Measurements from ENCODE around the gene STK38.

Gene STK38

GRCh38 chr6:36550473-36551000 is 3.3 kb upstream of the STK38 start:
- no peaks in the 10 kb centered on the region for H4K20me1 ChIP-seq (ENCODE audit: control insufficient read depth, insufficient read depth, low read depth, low read length)
- H3K4me2 ChIP-seq (ENCODE audit: low read length) = peak overlapping the region; percentile 68
- H3F3A ChIP-seq (ENCODE audit: control insufficient read depth, insufficient read depth) = peaks cover 9% of the 10 kb centered on the region; the same call in 1 of the 2 replicates
- H3K4me1 ChIP-seq (ENCODE audit: control insufficient read depth, low read length) = peaks cover 52% of the 10 kb centered on the region
- TF ChIP-seq CTCF (IDR thresholded peaks at IDR 0.05; ENCODE audit: low read depth, low read length, poor library complexity, severe bottlenecking) = no peak
- TF ChIP-seq EZH2phosphoT487 (IDR thresholded peaks at IDR 0.05; ENCODE audit: borderline replicate concordance, low read length) = no peak
- H3K9me2 ChIP-seq (replicated peaks; ENCODE audit: control insufficient read depth, low read length) = no peaks in the 10 kb centered on the region
- H3K4me3 ChIP-seq (ENCODE audit: low read length) = peak overlapping the region; percentile 53
- H3K9me3 ChIP-seq (ENCODE audit: control insufficient read depth, insufficient read depth, low read length) = no peaks in the 10 kb centered on the region
- H3K27ac ChIP-seq (ENCODE audit: low read depth, low read length) = peak overlapping the region; percentile 21; the same call in 1 of the 2 replicates
- no peaks in the 10 kb centered on the region for H3K27me3 ChIP-seq (ENCODE audit: control insufficient read depth, low read length)
- H3K79me2 ChIP-seq (ENCODE audit: control insufficient read depth, low read length) = peaks cover 16% of the 10 kb centered on the region
- peaks cover 12% of the 10 kb centered on the region for H3K36me3 ChIP-seq (ENCODE audit: control insufficient read depth, low read length)

DNA sequence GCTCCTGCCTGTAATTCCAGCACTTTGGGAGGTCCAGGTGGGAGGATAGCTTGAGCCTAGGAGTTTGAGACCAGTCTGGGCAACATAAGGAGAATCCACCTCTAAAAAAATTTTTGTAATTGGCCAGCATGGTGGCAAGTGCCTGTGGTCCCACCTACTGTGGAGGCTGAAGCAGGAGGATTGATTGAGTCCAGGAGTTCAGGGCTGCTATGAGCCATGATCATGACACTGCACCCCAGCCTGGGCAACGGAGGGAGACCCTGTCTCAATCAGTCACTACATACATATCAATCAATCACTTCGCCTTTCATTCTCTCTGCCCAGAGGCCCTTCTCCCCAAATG is 1.1 kb upstream of the STK38 start:
- H3K9me3 ChIP-seq (ENCODE audit: control insufficient read depth, insufficient read depth, low read length) = no peaks in the 10 kb centered on the region
- H3K4me3 ChIP-seq (ENCODE audit: low read length) = no peak overlapping the region
- peak overlapping the region; percentile 81 for H3K4me2 ChIP-seq (ENCODE audit: low read length)
- peaks cover 64% of the 10 kb centered on the region for H3K4me1 ChIP-seq (ENCODE audit: control insufficient read depth, low read length)
- TF ChIP-seq EZH2phosphoT487 (IDR thresholded peaks at IDR 0.05; ENCODE audit: borderline replicate concordance, low read length) (no peak), CTCF (IDR thresholded peaks at IDR 0.05; ENCODE audit: low read depth, low read length, poor library complexity, severe bottlenecking) (no peak)
- H3K9me2 ChIP-seq (replicated peaks; ENCODE audit: control insufficient read depth, low read length) = no peaks in the 10 kb centered on the region
- peaks cover 38% of the 10 kb centered on the region for H3K79me2 ChIP-seq (ENCODE audit: control insufficient read depth, low read length)
- peaks cover 9% of the 10 kb centered on the region; the same call in 1 of the 2 replicates for H3F3A ChIP-seq (ENCODE audit: control insufficient read depth, insufficient read depth)
- no peaks in the 10 kb centered on the region for H3K27me3 ChIP-seq (ENCODE audit: control insufficient read depth, low read length)
- peaks cover 27% of the 10 kb centered on the region for H3K36me3 ChIP-seq (ENCODE audit: control insufficient read depth, low read length)
- peak overlapping the region; percentile 86; the same call in 1 of the 2 replicates for H3K27ac ChIP-seq (ENCODE audit: low read depth, low read length)
- H4K20me1 ChIP-seq (ENCODE audit: control insufficient read depth, insufficient read depth, low read depth, low read length) = no peaks in the 10 kb centered on the region

DNA sequence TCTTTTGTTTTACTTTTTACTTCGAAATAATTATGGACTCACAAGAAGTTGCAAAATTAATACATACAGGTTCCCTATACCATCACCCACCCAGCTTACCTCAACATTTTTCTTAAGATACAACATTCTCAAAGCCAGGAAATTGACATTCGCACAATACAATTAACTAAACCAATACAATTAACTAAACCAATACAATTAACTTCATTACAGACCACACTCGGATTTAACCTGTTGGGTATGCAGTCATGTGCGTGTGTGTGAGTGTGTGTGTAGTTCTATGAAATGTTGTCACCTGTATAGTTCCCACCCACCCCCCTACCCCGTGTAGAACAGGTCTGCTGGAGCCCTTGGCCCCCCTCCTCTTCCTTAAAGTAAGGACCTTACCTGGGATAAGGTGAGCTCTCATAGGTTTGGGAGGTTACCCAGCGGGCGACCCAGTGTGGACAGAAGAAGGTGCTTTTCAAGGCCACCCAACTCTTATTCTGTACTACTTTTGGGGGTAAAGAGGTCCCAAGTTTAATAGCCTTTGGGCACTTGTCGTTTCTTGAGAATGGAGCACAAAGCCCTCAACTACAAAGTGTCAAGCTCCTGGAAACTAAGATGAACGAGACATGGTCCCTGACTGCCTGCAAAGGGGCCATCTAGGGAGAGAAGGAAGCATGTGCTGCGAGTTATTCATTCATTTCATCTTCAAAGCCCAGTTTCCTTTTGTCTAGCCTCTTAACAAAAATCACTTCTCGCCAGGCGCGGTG is 544 bp upstream of the STK38 start:
- peak overlapping the region; percentile 86 for H3K27ac ChIP-seq (ENCODE audit: low read depth, low read length)
- no peak for TF ChIP-seq EZH2phosphoT487 (IDR thresholded peaks at IDR 0.05; ENCODE audit: borderline replicate concordance, low read length)
- TF ChIP-seq CTCF (IDR thresholded peaks at IDR 0.05; ENCODE audit: low read depth, low read length, poor library complexity, severe bottlenecking) = no peak
- H3F3A ChIP-seq (ENCODE audit: control insufficient read depth, insufficient read depth) = peaks cover 9% of the 10 kb centered on the region; the same call in 1 of the 2 replicates
- H3K4me1 ChIP-seq (ENCODE audit: control insufficient read depth, low read length) = peaks cover 66% of the 10 kb centered on the region
- H3K9me3 ChIP-seq (ENCODE audit: control insufficient read depth, insufficient read depth, low read length) = no peaks in the 10 kb centered on the region
- H3K27me3 ChIP-seq (ENCODE audit: control insufficient read depth, low read length) = no peaks in the 10 kb centered on the region
- H3K4me2 ChIP-seq (ENCODE audit: low read length) = peak overlapping the region; percentile 81
- peak overlapping the region; percentile 90 for H3K4me3 ChIP-seq (ENCODE audit: low read length)
- peaks cover 29% of the 10 kb centered on the region for H3K36me3 ChIP-seq (ENCODE audit: control insufficient read depth, low read length)
- H4K20me1 ChIP-seq (ENCODE audit: control insufficient read depth, insufficient read depth, low read depth, low read length) = no peaks in the 10 kb centered on the region
- H3K9me2 ChIP-seq (replicated peaks; ENCODE audit: control insufficient read depth, low read length) = no peaks in the 10 kb centered on the region
- peaks cover 43% of the 10 kb centered on the region for H3K79me2 ChIP-seq (ENCODE audit: control insufficient read depth, low read length)
